GM13976 (cell line): ENCODE data around the gene HSPA6.
"Not testable (repeated sequence)": the region's sequence is repeated elsewhere in the genome, so short reads cannot be mapped to it uniquely, and the experiment has no call there.

Experiments
- DNase-seq: peaks from one replicate; pipeline ENCODE4 v3.0.0; 2012; ENCODE audit warnings: low spot score
- in situ Hi-C: fragments of 300-500 bp; cut with MboI; formaldehyde crosslinking; loops from one replicate; pipeline ENCODE4 v1.12.0; 2022; ENCODE audit warnings: low sequenced_read_pairs, mixed read lengths, inconsistent platforms; ENCODE audit not compliant: unreplicated experiment
- TF ChIP-seq, protein P1 (sequence below): IDR thresholded peaks from 2 replicates; pipeline ENCODE4 v1.5.1; 2012; ENCODE audit warnings: borderline replicate concordance, mild to moderate bottlenecking; ENCODE audit not compliant: insufficient read depth; ENCODE audit errors: extremely low read depth, missing control alignments, control extremely low read depth

Gene HSPA6

DNA sequence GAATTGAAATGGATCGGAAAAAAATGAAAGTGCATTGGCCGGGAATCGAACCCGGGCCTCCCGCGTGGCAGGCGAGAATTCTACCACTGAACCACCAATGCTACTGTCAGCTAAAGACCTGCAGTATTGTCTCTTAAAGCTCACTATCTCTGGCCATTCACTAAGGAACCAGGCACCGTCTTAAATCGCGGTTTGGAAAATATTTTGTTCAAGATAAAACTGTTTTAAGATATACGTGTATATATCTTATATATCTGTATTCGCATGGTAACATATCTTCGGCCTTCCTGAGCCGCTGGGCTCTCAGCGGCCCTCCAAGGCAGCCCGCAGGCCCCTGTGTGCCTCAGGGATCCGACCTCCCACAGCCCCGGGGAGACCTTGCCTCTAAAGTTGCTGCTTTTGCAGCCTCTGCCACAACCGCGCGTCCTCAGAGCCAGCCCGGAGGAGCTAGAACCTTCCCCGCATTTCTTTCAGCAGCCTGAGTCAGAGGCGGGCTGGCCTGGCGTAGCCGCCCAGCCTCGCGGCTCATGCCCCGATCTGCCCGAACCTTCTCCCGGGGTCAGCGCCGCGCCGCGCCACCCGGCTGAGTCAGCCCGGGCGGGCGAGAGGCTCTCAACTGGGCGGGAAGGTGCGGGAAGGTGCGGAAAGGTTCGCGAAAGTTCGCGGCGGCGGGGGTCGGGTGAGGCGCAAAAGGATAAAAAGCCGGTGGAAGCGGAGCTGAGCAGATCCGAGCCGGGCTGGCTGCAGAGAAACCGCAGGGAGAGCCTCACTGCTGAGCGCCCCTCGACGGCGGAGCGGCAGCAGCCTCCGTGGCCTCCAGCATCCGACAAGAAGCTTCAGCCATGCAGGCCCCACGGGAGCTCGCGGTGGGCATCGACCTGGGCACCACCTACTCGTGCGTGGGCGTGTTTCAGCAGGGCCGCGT lies at the start of gene HSPA6:
HSPA6 (plus strand) TSS at position 724 of the 925 bp plus-strand sequence; CDS start at position 843, 119 bp downstream.
- peak; percentile 74 for DNase-seq

DNA sequence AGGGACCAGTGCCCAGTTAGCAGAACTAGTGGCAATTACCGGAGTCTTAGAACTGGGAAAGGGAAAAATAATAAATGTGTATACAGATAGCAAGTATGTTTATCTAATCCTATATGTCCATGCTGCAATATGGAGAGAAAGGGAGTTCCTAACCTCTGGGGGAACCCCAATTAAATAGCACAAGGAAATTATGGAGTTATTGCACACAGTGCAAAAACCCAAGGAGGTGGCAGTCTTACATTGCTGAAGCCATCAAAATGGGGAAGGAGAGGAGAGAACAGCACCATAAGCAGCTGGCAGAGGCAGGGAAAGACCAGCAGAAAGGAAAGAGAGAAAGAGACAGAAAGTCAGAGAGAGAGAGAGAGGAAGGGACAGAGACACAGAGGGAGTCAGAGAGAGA lies 46.6 kb upstream of the HSPA6 start:
- in situ Hi-C loops, DNase-seq: not testable (repeated sequence)

More for the DNA sequence above, at the start of gene HSPA6:
- in situ Hi-C loops, result not testable (repeated sequence)

DNA sequence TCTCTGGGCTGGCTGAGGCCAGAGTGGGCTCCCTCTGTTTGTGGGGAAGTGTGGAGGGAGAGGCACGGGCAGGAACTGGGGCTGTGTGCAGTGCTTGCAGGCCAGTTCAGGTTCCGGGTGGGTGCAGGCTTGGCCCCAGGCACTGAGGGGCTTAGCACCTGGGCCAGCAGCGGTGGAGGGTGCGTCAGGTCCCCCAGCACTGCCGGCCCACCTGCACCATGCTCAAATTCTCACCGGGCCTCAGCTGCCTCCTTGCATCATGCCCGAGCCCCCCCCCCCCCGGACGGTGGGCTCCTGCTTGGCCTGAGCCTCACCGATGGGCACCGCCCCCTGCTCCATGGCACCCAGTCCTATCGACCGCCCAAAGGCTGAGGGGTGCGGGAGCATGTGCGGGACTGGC lies 45.4 kb upstream of the HSPA6 start:
- in situ Hi-C loops, result no loop called here

DNA sequence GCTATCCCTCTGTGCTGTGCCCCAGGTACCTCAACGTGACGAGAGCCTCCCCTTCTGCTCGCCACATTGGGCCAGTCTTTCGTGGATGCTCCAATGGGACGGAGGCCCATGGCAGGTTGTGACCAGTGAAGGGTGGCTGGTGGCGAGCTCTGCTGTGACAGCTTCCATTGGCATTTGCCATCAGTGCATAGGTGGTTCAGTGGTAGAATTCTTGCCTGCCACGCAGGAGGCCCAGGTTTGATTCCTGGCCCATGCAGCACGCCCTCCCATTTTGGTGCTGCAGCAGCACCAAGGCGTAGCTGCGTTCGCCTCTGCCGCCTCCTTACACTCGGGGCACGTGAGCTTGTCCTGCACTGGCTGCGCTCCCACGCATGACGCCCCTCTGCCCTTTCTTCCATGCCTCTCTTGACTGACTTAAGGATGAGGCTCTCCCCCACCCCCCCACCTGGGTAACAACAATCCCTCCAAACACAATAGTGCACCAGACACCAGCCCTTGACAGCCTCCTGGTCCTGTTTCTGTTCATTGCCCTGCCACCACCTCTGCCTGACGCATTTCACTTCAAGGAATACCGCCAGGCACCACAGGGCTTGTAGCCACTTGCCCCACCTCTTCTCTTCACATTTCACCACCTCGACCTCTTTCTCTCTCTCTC lies 43.8 kb upstream of the HSPA6 start:
- TF ChIP-seq, protein P1, sequence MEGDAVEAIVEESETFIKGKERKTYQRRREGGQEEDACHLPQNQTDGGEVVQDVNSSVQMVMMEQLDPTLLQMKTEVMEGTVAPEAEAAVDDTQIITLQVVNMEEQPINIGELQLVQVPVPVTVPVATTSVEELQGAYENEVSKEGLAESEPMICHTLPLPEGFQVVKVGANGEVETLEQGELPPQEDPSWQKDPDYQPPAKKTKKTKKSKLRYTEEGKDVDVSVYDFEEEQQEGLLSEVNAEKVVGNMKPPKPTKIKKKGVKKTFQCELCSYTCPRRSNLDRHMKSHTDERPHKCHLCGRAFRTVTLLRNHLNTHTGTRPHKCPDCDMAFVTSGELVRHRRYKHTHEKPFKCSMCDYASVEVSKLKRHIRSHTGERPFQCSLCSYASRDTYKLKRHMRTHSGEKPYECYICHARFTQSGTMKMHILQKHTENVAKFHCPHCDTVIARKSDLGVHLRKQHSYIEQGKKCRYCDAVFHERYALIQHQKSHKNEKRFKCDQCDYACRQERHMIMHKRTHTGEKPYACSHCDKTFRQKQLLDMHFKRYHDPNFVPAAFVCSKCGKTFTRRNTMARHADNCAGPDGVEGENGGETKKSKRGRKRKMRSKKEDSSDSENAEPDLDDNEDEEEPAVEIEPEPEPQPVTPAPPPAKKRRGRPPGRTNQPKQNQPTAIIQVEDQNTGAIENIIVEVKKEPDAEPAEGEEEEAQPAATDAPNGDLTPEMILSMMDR, result no peak
- in situ Hi-C loops, result loop anchor here (10.0 kb wide), 1 partner anchor 264 kb away; the partner anchor contains the start of gene DUSP12

More for the DNA sequence above, 45.4 kb upstream of the HSPA6 start:
- TF ChIP-seq, protein P1, result no peak
- DNase-seq, result no peak

DNA sequence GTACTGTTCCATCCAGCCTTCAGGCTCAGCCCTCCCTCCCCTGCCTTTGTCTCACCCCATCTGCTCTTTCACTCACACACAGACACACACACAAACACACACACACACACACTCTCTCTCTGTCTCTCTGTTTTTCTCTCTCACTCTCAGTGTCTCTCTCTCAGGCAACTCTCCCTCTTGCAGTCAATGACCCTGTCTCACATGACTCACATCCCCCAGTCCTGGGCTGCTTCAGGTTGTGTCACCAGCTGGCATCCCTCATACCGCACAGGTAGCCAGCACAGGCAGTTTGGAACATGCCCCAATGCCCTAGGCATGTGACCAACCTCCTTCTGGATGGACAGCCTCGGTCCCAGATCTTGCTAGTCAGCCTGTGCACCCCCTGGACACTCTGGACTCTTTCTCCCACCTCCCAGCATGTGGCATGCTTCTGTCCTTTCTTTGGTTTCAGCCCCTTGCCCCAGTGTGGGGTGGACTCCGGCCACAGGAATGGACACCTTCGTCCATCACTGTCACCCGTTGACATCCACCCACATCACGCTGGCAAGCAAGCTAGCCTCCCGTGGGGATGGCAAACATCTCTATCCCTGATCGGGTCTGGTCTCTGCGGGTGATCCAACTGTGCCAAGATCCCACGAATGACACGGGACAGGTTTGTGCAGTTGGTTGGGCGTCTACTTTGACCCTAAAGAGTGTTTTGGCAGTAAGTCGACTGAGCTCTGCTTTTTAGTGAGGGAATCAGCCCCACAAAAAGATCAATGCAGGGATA lies 42.5 kb upstream of the HSPA6 start:
- in situ Hi-C loops, result loop anchor here (10.0 kb wide), 1 partner anchor 263 kb away; the partner anchor contains the start of gene DUSP12
- DNase-seq, result no peak
- TF ChIP-seq, protein P1, result no peak

More for the DNA sequence above, 43.8 kb upstream of the HSPA6 start:
- DNase-seq, result no peak

DNA sequence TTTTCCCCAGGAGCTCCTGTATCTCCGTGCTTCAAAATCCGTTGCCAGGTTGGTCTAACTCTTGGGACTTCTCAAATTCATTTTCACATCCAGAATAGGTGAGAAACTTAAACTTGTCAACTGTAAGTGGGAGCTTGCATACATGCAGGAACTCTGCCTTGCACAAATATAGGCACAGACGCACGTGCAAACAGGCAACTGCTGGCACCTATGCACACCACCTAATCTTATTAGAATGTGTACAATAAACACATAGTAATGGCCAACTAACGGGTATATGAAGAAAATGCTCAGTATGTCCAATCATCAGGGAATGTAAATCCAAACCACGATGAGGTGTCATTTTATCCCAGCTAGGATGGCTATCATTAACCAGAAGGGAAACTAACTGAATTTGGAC lies 41.7 kb upstream of the HSPA6 start:
- DNase-seq, result no peak
- in situ Hi-C loops, result loop anchor here (10.0 kb wide), 1 partner anchor 262 kb away; the partner anchor contains the start of gene DUSP12
- TF ChIP-seq, protein P1, result no peak

DNA sequence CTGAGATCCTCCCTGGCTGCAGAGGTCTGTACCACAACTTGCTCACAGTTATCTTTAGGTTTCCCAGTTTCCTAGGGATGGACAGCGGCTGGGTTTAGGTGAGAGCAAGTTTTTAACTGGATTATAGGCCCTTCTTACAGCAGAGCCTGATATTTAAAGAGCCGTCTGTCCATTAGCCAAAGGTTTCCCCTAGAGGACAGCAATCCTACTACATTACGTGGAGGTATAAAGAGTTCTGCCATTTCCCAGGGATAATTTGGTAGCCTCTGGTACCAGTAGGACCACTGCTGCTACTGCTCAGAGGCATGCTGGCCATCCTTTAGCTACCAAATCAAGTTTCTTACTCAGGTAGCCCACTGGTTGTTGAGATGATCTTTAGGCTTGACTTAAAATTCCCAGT lies 41.0 kb upstream of the HSPA6 start:
- in situ Hi-C loops, result loop anchor here (10.0 kb wide), 1 partner anchor 261 kb away; the partner anchor contains the start of gene DUSP12

More for the DNA sequence above, 41.0 kb upstream of the HSPA6 start:
- no peak for DNase-seq
- TF ChIP-seq, protein P1, result no peak
